Measurements from ENCODE around the gene IFNAR1. TPM values are rescaled to one million over a fixed set of nuclear protein-coding genes. Genes with fewer than 3 reads are reported as not detected.

The IFNAR1 gene
- total and polyA plus RNA-seq, 2 of the 8 experiments (the other 6 are each of a cell fraction or from before 2014, with no cell fraction given) = 3.1 to 17.1 TPM

DNA sequence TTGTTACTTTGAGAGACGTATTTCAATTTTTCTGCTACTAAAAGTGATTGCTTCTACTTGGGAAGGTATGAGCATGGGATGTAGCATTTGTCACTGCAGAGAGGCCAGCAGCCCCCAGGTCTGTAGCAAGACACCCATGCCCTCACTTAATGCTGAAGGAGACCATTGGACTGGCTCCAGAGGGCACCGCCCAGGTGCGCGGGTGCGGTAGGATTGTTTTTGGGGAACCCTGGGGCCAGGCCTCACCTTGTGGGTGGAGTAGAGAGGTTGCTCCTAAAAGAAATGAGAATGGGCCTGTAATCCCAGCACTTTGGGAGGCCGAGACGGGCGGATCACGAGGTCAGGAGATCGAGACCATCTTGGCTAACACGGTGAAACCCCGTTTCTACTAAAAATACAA, 47.8 kb downstream of the IFNAR1 start (continued):
- no peak for TF ChIP-seq EGR1 (IDR thresholded peaks at IDR 0.05; ENCODE audit: borderline replicate concordance, low read depth, low read length)
- no peak for TF ChIP-seq JUN (IDR thresholded peaks at IDR 0.05; ENCODE audit: low read depth, low read length)
- no peak for TF ChIP-seq CBX5 (IDR thresholded peaks at IDR 0.05; ENCODE audit: low read depth, low read length)
- no peak for TF ChIP-seq POLR2AphosphoS5 (IDR thresholded peaks at IDR 0.05; ENCODE audit: low read depth, low read length)
- no peak for TF ChIP-seq SUZ12 (IDR thresholded peaks at IDR 0.05; ENCODE audit: low read length)
- TF ChIP-seq BRCA1 (IDR thresholded peaks at IDR 0.05; ENCODE audit: low read depth, low read length) = no peak
- TF ChIP-seq BACH1 (IDR thresholded peaks at IDR 0.05; ENCODE audit: low read length) = no peak
- no peak for TF ChIP-seq GABPA (IDR thresholded peaks at IDR 0.05; ENCODE audit: borderline replicate concordance, insufficient read depth, low read length)
- no peak for TF ChIP-seq MAFK (IDR thresholded peaks at IDR 0.05; ENCODE audit: low read depth, low read length)
